Breast epithelium (tissue), 4 donors: ENCODE results near the gene CASK. TPM values are rescaled to one million over a fixed set of nuclear protein-coding genes. Genes with fewer than 3 reads are reported as not detected.

Experiments
- DNase-seq, 2 donors: peaks; one replicate each; pipeline ENCODE4 v3.0.0-alpha.2; 2019; ENCODE audit warnings: low spot score in 2 of 2
- H3K27ac ChIP-seq, 2 donors: fragments of 200-600 bp; sonication (generic) in 1 of 2; one replicate each; pipeline ENCODE4 v1.5.1; 2016 to 2019; ENCODE audit warnings: mild to moderate bottlenecking in 1 of 2
- H3K27me3 ChIP-seq, 2 donors: fragments of 200-600 bp; sonication (generic) in 1 of 2; one replicate each; pipeline versions ENCODE4 v1.5.1 to v1.6.0; 2017 to 2019; ENCODE audit warnings: control low read depth in 1 of 2, mild to moderate bottlenecking in 1 of 2
- H3K36me3 ChIP-seq: fragments of 200-600 bp; one replicate; pipeline ENCODE4 v1.5.1; 2019
- H3K4me1 ChIP-seq, 2 donors: fragments of 200-600 bp; sonication (generic); one replicate each; pipeline ENCODE4 v1.5.1; 2016 to 2019; ENCODE audit warnings: control low read depth in 1 of 2
- H3K4me3 ChIP-seq, 3 donors: fragments of 200-600 bp; sonication (generic); 1 replicate in 2 of 3; 2 replicates in 1 of 3; pipeline ENCODE4 v1.5.1; 2016 to 2019; ENCODE audit warnings: mild to moderate bottlenecking in 3 of 3, moderate library complexity in 2 of 3
- H3K9me3 ChIP-seq, 2 donors: fragments of 200-600 bp; sonication (generic) in 1 of 2; one replicate each; pipeline ENCODE4 v1.5.1; 2016 to 2019; ENCODE audit warnings: control low read depth in 1 of 2
- CTCF ChIP-seq, 3 donors: fragments of 450-650 bp; IDR thresholded peaks; one replicate each; pipeline ENCODE4 v1.5.1; 2016 to 2017; ENCODE audit warnings: antibody characterized with exemption in 3 of 3, mild to moderate bottlenecking in 3 of 3, moderate library complexity in 3 of 3
- POLR2A ChIP-seq: fragments of 450-650 bp; IDR thresholded peaks from one replicate; pipeline ENCODE4 v1.6.1; 2016; ENCODE audit warnings: antibody characterized with exemption, mild to moderate bottlenecking, moderate library complexity
- POLR2AphosphoS5 ChIP-seq, 3 donors: sonication (generic); formaldehyde crosslinking; IDR thresholded peaks; one replicate each; pipeline ENCODE4 v1.6.1; 2017; ENCODE audit warnings: antibody characterized with exemption in 3 of 3
- intact Hi-C: fragments of 100-400 bp; cut with DNase I; formaldehyde crosslinking; loops from one replicate; pipeline ENCODE4 v1.15.1; 2023; ENCODE audit warnings: low total_unique reads
- total RNA-seq, 3 donors: library from RNA; depleted of rRNA; stranded (reverse); fragments of >200 nt; gene quantifications; one replicate each; pipeline ENCODE4 v1.1.0, GENCODE V29; 2016

Gene CASK
- total RNA-seq, 3 donors from 2014 or later: 34.4 to 103 (median 52.4) TPM

GRCh38 chrX:41868392-41868977 lies 54.9 kb downstream of the CASK start:
- no peak overlapping the region for H3K27ac ChIP-seq
- DNase-seq: no peak
- no peak for TF ChIP-seq POLR2A
- TF ChIP-seq CTCF (IDR thresholded peaks at IDR 0.05): no peak
- no peak for TF ChIP-seq POLR2AphosphoS5 (IDR thresholded peaks at IDR 0.05)

GRCh38 chrX:41863343-41864203 lies 59.8 kb downstream of the CASK start:
- TF ChIP-seq POLR2A (no peak), CTCF (IDR thresholded peaks at IDR 0.05) (no peak), POLR2AphosphoS5 (IDR thresholded peaks at IDR 0.05) (no peak)
- Histone ChIP-seq H3K27ac (no peak overlapping the region), H3K4me1 (no peaks in the 10 kb centered on the region), H3K27me3 (peaks cover 0 to 13% of the 10 kb centered on the region in 2 donors), H3K36me3 (no peaks in the 10 kb centered on the region), H3K9me3 (no peaks in the 10 kb centered on the region), H3K4me3 (no peak overlapping the region)
- intact Hi-C loops: no loop called here
- DNase-seq: no peak

More at GRCh38 chrX:41868392-41868977, 54.9 kb downstream of the CASK start:
- Histone ChIP-seq H3K9me3 (no peaks in the 10 kb centered on the region), H3K4me1 (no peaks in the 10 kb centered on the region), H3K4me3 (no peak overlapping the region), H3K27me3 (peaks cover 0 to 7% of the 10 kb centered on the region in 2 donors), H3K36me3 (no peaks in the 10 kb centered on the region)
- intact Hi-C loops: no loop called here

- Histone ChIP-seq H3K27ac (no peak overlapping the region), H3K36me3 (no peaks in the 10 kb centered on the region), H3K9me3 (no peaks in the 10 kb centered on the region), H3K4me1 (no peaks in the 10 kb centered on the region), H3K27me3 (peaks cover 0 to 17% of the 10 kb centered on the region in 2 donors), H3K4me3 (no peak overlapping the region)
- DNase-seq: no peak
- intact Hi-C loops: no loop called here
- TF ChIP-seq POLR2A (no peak), POLR2AphosphoS5 (IDR thresholded peaks at IDR 0.05) (no peak), CTCF (IDR thresholded peaks at IDR 0.05) (no peak)
Measured at GRCh38 chrX:41862562-41863184, 60.7 kb downstream of the CASK start.

DNA sequence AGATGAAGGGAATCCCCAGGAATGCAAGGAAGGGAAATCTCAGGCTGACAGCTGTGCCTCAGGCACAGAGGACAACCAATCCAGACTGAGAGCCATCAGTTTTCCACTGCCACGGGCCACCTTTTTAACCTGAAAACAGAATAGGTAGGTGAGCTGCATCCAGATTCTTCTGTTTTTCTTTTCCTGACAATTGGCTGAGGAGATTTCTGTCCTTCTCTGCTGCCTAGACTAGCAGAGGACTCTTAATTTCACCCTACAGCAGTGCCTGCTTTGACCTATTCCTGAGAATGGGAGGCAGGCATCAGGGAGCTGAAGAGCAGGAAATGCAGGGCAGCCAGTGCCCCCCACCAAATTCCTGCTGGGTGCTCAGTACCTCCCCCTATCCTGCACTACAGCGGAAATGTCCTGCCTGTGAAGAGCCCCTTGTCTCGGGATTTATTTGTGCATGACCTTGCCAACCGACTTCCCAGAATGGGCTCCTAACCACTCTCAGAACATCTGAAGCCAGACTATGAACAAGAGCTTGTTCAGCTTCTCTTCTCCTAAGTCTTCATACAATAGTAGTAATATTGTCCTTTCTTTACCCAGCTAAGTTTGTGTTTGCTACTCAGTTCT lies 65.1 kb downstream of the CASK start:
- peaks cover 0 to 19% of the 10 kb centered on the region in 2 donors for H3K27me3 ChIP-seq
- H3K27ac ChIP-seq: no peak overlapping the region
- no peaks in the 10 kb centered on the region for H3K36me3 ChIP-seq
- H3K4me3 ChIP-seq: no peak overlapping the region
- H3K4me1 ChIP-seq: no peaks in the 10 kb centered on the region
- no peak for DNase-seq
- intact Hi-C loops: loop anchor here (5.0 kb wide), 1 partner anchor 754 kb away; no protein-coding TSS in a partner anchor
- H3K9me3 ChIP-seq: no peaks in the 10 kb centered on the region
- TF ChIP-seq POLR2A (no peak), POLR2AphosphoS5 (IDR thresholded peaks at IDR 0.05) (no peak), CTCF (IDR thresholded peaks at IDR 0.05) (no peak)
